OCI-LY1 (cell line): ENCODE data around the gene ETV6.

ENCODE experiments used
- H2AFZ ChIP-seq: fragments of 200-600 bp; sonication (generic), shearing (Covaris generic); 2 replicates; pipeline ENCODE4 v1.6.0; 2014; ENCODE audit warnings: antibody characterized with exemption, mild to moderate bottlenecking, low read length
- H3F3A ChIP-seq: fragments of 200-600 bp; sonication (generic), shearing (Covaris generic); 2 replicates; pipeline ENCODE4 v1.6.0; 2014; ENCODE audit warnings: mild to moderate bottlenecking, antibody characterized with exemption, low read length, moderate library complexity; ENCODE audit not compliant: insufficient read depth
- H3K27ac ChIP-seq: fragments of 200-600 bp; sonication (generic); 2 replicates; pipeline ENCODE4 v1.5.1; 2014; ENCODE audit warnings: low read length, mixed run types, mild to moderate bottlenecking, low read depth; ENCODE audit not compliant: poor library complexity, severe bottlenecking
- H3K27me3 ChIP-seq: fragments of 200-600 bp; sonication (generic); 2 replicates; pipeline ENCODE4 v1.6.0; 2014; ENCODE audit warnings: antibody characterized with exemption, mild to moderate bottlenecking, low read length, moderate library complexity; ENCODE audit not compliant: insufficient read depth
- H3K36me3 ChIP-seq: fragments of 200-600 bp; sonication (generic); 2 replicates; pipeline ENCODE4 v1.6.1; 2014; ENCODE audit warnings: mild to moderate bottlenecking, antibody characterized with exemption, low read length, moderate library complexity, mixed read lengths; ENCODE audit not compliant: insufficient read depth
- H3K4me1 ChIP-seq: fragments of 200-600 bp; sonication (generic); 2 replicates; pipeline ENCODE4 v1.5.1; 2014; ENCODE audit warnings: mild to moderate bottlenecking, low read length, moderate library complexity; ENCODE audit not compliant: insufficient read depth, severe bottlenecking
- H3K4me2 ChIP-seq: fragments of 200-600 bp; sonication (generic), shearing (Covaris generic); 2 replicates; pipeline ENCODE4 v1.6.1; 2014; ENCODE audit warnings: low read length
- H3K4me3 ChIP-seq: fragments of 200-600 bp; sonication (generic); 2 replicates; pipeline ENCODE4 v1.5.1; 2014; ENCODE audit warnings: low read length, low read depth, mild to moderate bottlenecking, mixed read lengths; ENCODE audit not compliant: poor library complexity, severe bottlenecking
- H3K79me2 ChIP-seq: fragments of 200-600 bp; shearing (Covaris generic); 2 replicates; pipeline ENCODE4 v1.6.1; 2016; ENCODE audit warnings: mixed run types, low read length, mixed read lengths; ENCODE audit not compliant: insufficient read depth
- H3K9ac ChIP-seq: fragments of 200-600 bp; sonication (generic), shearing (Covaris generic); 2 replicates; pipeline ENCODE4 v1.6.1; 2014; ENCODE audit warnings: mild to moderate bottlenecking, low read length, mixed read lengths
- H3K9me2 ChIP-seq: fragments of 200-600 bp; sonication (generic), shearing (Covaris generic); 2 replicates; pipeline ENCODE4 v1.6.1; 2014; ENCODE audit warnings: low read depth, mild to moderate bottlenecking, low read length, mixed read lengths
- H3K9me3 ChIP-seq: fragments of 200-600 bp; shearing (Covaris generic); 2 replicates; pipeline ENCODE4 v1.6.1; 2014; ENCODE audit warnings: low read length, mixed read lengths
- H4K20me1 ChIP-seq: fragments of 200-600 bp; sonication (generic), shearing (Covaris generic); 2 replicates; pipeline ENCODE4 v1.6.0; 2016; ENCODE audit warnings: mild to moderate bottlenecking, low read length; ENCODE audit not compliant: insufficient read depth
- EZH2 ChIP-seq: fragments of 200-600 bp; sonication (generic), shearing (Covaris generic); IDR thresholded peaks from 2 replicates; pipeline ENCODE4 v1.8.0; 2017; ENCODE audit warnings: borderline replicate concordance, mixed run types, mild to moderate bottlenecking, antibody characterized with exemption, low read length, moderate library complexity, mixed read lengths
- TF ChIP-seq, protein P1 (sequence below): fragments of 200-600 bp; sonication (generic), shearing (Covaris generic); IDR thresholded peaks from 2 replicates; pipeline ENCODE4 v1.5.1; 2017; ENCODE audit warnings: mild to moderate bottlenecking, antibody characterized with exemption, low read length, moderate library complexity, mixed read lengths

Gene ETV6

DNA sequence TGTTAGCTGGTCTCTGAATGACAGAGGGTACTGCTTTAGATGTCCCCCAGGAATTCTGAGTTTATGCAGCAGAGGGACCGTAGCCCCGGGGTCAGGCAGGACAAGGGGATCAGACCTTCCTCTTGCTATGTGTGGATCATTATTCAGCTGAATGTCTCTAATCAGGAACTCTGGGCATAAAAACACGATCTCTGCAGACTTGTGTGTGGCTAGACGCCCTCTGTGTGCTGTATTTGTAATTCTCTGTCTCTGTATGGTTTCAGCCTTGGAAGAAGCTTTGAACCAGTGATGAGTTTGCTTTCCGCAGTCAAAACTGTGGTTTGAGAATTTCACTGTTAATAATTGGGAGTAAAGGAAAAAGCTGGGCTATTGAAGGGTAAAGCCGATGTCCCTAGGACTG, 125.3 kb downstream of the ETV6 start:
- H3K4me2 ChIP-seq, result peak overlapping the region; percentile 42
- H3K4me1 ChIP-seq, result peaks cover 85% of the 10 kb centered on the region
- H3K27ac ChIP-seq, result peak overlapping the region; percentile 89
- no peaks in the 10 kb centered on the region for H3K9me3 ChIP-seq
- H3K79me2 ChIP-seq, result no peaks in the 10 kb centered on the region
- no peaks in the 10 kb centered on the region for H3K36me3 ChIP-seq
- H3K9me2 ChIP-seq, result no peaks in the 10 kb centered on the region
- peak overlapping the region; percentile 4 for H3K4me3 ChIP-seq
- H3F3A ChIP-seq, result no peaks in the 10 kb centered on the region
- peak overlapping the region; percentile 44 for H3K9ac ChIP-seq
- H2AFZ ChIP-seq, result no peak overlapping the region
- TF ChIP-seq EZH2, result no peak
- TF ChIP-seq, protein P1, sequence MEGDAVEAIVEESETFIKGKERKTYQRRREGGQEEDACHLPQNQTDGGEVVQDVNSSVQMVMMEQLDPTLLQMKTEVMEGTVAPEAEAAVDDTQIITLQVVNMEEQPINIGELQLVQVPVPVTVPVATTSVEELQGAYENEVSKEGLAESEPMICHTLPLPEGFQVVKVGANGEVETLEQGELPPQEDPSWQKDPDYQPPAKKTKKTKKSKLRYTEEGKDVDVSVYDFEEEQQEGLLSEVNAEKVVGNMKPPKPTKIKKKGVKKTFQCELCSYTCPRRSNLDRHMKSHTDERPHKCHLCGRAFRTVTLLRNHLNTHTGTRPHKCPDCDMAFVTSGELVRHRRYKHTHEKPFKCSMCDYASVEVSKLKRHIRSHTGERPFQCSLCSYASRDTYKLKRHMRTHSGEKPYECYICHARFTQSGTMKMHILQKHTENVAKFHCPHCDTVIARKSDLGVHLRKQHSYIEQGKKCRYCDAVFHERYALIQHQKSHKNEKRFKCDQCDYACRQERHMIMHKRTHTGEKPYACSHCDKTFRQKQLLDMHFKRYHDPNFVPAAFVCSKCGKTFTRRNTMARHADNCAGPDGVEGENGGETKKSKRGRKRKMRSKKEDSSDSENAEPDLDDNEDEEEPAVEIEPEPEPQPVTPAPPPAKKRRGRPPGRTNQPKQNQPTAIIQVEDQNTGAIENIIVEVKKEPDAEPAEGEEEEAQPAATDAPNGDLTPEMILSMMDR, result no peak
- no peaks in the 10 kb centered on the region for H4K20me1 ChIP-seq
- no peaks in the 10 kb centered on the region for H3K27me3 ChIP-seq

DNA sequence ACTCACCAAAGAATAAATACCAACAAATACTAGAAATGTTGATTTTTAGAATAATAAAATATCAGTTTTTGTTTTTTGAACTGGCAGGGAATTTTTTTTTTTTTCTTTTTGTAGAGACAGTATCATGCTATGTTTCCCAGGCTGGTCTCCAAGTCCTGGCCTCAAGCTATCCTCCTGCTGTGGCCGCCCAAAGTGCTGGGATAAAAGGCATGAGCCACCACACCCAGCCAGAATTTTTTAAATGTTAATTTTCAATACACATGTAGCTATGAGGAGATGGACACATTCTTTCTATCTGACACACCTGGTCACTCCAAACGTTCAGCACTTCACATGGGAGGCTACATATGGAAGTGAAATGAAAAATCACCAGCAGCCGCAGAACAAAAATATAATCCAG, 126.8 kb downstream of the ETV6 start:
- Histone ChIP-seq H3K27ac (peak overlapping the region; percentile 89), H4K20me1 (no peaks in the 10 kb centered on the region), H3K4me3 (no peak overlapping the region), H3F3A (no peaks in the 10 kb centered on the region), H3K9me3 (no peaks in the 10 kb centered on the region), H3K79me2 (no peaks in the 10 kb centered on the region), H3K4me2 (no peak overlapping the region; the same call in 1 of the 2 replicates), H3K9me2 (no peaks in the 10 kb centered on the region), H3K36me3 (no peaks in the 10 kb centered on the region), H2AFZ (no peak overlapping the region), H3K4me1 (peaks cover 91% of the 10 kb centered on the region), H3K9ac (no peak overlapping the region), H3K27me3 (no peaks in the 10 kb centered on the region)
- TF ChIP-seq, protein P1, result no peak
- no peak for TF ChIP-seq EZH2

DNA sequence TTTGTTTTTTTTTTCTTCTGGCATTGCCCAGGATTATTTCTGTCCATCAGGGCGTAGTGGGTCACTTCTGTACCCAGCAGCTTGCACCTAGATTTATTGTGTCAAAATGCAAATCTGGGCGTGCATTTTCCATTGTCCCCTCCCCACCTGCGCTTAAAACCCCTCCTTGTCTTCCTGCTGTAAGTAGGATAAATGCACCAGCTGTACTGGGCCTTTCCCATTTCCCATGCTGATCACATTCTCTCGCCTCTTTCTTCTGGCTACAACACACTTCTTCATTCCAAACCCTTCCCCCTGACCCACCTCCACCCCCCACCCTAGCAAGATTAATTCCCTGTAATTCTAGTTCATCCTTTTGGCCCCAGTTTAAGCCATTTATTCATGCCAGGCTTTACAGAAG, 128.0 kb downstream of the ETV6 start:
- Histone ChIP-seq H3K9me3 (no peaks in the 10 kb centered on the region), H3K4me1 (peaks cover 93% of the 10 kb centered on the region), H3K9ac (no peak overlapping the region), H3K4me3 (no peak overlapping the region), H3F3A (no peaks in the 10 kb centered on the region), H3K36me3 (no peaks in the 10 kb centered on the region), H2AFZ (no peak overlapping the region), H3K27ac (peak overlapping the region; percentile 89), H3K79me2 (no peaks in the 10 kb centered on the region), H3K9me2 (no peaks in the 10 kb centered on the region), H4K20me1 (no peaks in the 10 kb centered on the region), H3K4me2 (no peak overlapping the region), H3K27me3 (no peaks in the 10 kb centered on the region)
- no peak for TF ChIP-seq EZH2
- TF ChIP-seq, protein P1, result no peak
